Measurements from ENCODE around the gene RUNX2.

Gene RUNX2

GRCh38 chr6:45640081-45640491, 312.0 kb downstream of the RUNX2 start:
- no peaks in the 10 kb centered on the region for H3K79me2 ChIP-seq (ENCODE audit: insufficient read depth, low read depth)
- no peak overlapping the region for H3K4me3 ChIP-seq (IDR thresholded peaks at IDR 0.05; ENCODE audit: insufficient read depth, low read depth, low read length)
- H3K36me3 ChIP-seq (ENCODE audit: insufficient read depth), result no peaks in the 10 kb centered on the region
- no peak overlapping the region for H3K9ac ChIP-seq
- no peaks in the 10 kb centered on the region for H4K20me1 ChIP-seq (ENCODE audit: insufficient read depth)
- H3K4me2 ChIP-seq, result no peak overlapping the region
- H2AFZ ChIP-seq (ENCODE audit: low read depth), result no peak overlapping the region
- H3K27ac ChIP-seq, result no peak overlapping the region
- TF ChIP-seq, protein P1, sequence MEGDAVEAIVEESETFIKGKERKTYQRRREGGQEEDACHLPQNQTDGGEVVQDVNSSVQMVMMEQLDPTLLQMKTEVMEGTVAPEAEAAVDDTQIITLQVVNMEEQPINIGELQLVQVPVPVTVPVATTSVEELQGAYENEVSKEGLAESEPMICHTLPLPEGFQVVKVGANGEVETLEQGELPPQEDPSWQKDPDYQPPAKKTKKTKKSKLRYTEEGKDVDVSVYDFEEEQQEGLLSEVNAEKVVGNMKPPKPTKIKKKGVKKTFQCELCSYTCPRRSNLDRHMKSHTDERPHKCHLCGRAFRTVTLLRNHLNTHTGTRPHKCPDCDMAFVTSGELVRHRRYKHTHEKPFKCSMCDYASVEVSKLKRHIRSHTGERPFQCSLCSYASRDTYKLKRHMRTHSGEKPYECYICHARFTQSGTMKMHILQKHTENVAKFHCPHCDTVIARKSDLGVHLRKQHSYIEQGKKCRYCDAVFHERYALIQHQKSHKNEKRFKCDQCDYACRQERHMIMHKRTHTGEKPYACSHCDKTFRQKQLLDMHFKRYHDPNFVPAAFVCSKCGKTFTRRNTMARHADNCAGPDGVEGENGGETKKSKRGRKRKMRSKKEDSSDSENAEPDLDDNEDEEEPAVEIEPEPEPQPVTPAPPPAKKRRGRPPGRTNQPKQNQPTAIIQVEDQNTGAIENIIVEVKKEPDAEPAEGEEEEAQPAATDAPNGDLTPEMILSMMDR (conservative IDR thresholded peaks at IDR 0.05; ENCODE audit: low read depth, low read length), result no peak
- H3K4me1 ChIP-seq (ENCODE audit: low read depth, poor library complexity, severe bottlenecking), result peaks cover 33% of the 10 kb centered on the region
- no peaks in the 10 kb centered on the region for H3K27me3 ChIP-seq (ENCODE audit: insufficient read depth, low read depth)

- H3K27me3 ChIP-seq (ENCODE audit: insufficient read depth, low read depth), result no peaks in the 10 kb centered on the region
- H2AFZ ChIP-seq (ENCODE audit: low read depth), result no peak overlapping the region
- no peak overlapping the region for H3K4me3 ChIP-seq (IDR thresholded peaks at IDR 0.05; ENCODE audit: insufficient read depth, low read depth, low read length)
- H3K4me1 ChIP-seq (ENCODE audit: low read depth, poor library complexity, severe bottlenecking), result peaks cover 40% of the 10 kb centered on the region
- no peaks in the 10 kb centered on the region for H3K36me3 ChIP-seq (ENCODE audit: insufficient read depth)
- TF ChIP-seq, protein P1 (conservative IDR thresholded peaks at IDR 0.05; ENCODE audit: low read depth, low read length), result no peak
- no peaks in the 10 kb centered on the region for H3K79me2 ChIP-seq (ENCODE audit: insufficient read depth, low read depth)
- H3K27ac ChIP-seq, result no peak overlapping the region
- no peaks in the 10 kb centered on the region for H4K20me1 ChIP-seq (ENCODE audit: insufficient read depth)
- H3K9ac ChIP-seq, result no peak overlapping the region
- H3K4me2 ChIP-seq, result no peak overlapping the region
Measured at GRCh38 chr6:45640811-45641210, 312.7 kb downstream of the RUNX2 start.

DNA sequence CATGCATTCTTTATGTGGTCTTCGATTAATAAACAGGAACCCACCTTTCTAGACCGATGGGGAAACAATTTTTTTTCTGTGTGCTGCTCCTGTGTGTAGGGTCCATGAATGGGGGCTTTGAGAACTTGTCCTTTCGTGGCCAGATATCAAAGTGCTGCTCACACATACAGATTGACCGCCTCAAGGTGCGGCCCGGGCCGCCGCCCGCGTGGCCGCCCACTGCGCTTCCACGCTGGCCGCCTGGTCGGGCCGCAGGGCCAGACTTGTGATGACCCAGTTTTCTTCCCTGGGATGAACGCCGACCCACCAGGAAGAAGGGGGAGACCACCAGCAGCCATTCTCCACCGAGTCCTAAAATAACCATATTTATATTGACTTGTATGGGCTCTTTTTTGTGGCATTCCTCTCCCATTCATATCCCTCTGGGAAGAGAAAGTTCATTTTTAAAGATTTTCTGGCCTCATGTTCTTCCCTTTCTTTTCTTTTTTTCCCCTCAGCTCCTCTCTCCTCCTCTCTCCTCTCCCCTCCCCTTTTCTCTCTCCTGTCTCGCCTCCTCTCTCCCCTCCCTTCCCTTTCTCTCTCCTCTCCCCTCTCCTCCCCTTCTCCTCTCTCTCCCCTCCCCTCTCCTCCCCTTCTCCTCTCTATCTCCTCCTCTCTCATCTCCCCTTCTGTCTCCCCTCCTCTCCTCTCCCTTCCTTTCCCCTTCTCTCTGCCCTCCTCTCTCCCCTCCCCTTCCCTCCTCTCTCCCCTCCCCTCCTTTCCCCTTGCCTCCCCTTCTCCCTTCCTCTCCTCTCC, 314.4 kb downstream of the RUNX2 start:
- Histone ChIP-seq H3K36me3 (ENCODE audit: insufficient read depth) (no peaks in the 10 kb centered on the region), H3K9ac (no peak overlapping the region), H2AFZ (ENCODE audit: low read depth) (no peak overlapping the region), H3K4me1 (ENCODE audit: low read depth, poor library complexity, severe bottlenecking) (peaks cover 57% of the 10 kb centered on the region), H3K27me3 (ENCODE audit: insufficient read depth, low read depth) (no peaks in the 10 kb centered on the region), H4K20me1 (ENCODE audit: insufficient read depth) (no peaks in the 10 kb centered on the region), H3K4me3 (IDR thresholded peaks at IDR 0.05; ENCODE audit: insufficient read depth, low read depth, low read length) (no peak overlapping the region), H3K27ac (no peak overlapping the region), H3K4me2 (no peak overlapping the region), H3K79me2 (ENCODE audit: insufficient read depth, low read depth) (no peaks in the 10 kb centered on the region)
- TF ChIP-seq, protein P1 (conservative IDR thresholded peaks at IDR 0.05; ENCODE audit: low read depth, low read length), result no peak

GRCh38 chr6:45643126-45643525, 315.0 kb downstream of the RUNX2 start:
- Histone ChIP-seq H3K27ac (no peak overlapping the region), H4K20me1 (ENCODE audit: insufficient read depth) (no peaks in the 10 kb centered on the region), H3K9ac (no peak overlapping the region), H3K36me3 (ENCODE audit: insufficient read depth) (no peaks in the 10 kb centered on the region), H3K27me3 (ENCODE audit: insufficient read depth, low read depth) (no peaks in the 10 kb centered on the region), H3K4me1 (ENCODE audit: low read depth, poor library complexity, severe bottlenecking) (peaks cover 63% of the 10 kb centered on the region), H3K4me2 (no peak overlapping the region), H2AFZ (ENCODE audit: low read depth) (no peak overlapping the region), H3K79me2 (ENCODE audit: insufficient read depth, low read depth) (no peaks in the 10 kb centered on the region), H3K4me3 (IDR thresholded peaks at IDR 0.05; ENCODE audit: insufficient read depth, low read depth, low read length) (no peak overlapping the region)
- TF ChIP-seq, protein P1 (conservative IDR thresholded peaks at IDR 0.05; ENCODE audit: low read depth, low read length), result no peak
